Bone marrow (tissue), 2 donors: Measurements from ENCODE around the gene CARM1.
"Not testable (repeated sequence)": the region's sequence is repeated elsewhere in the genome, so short reads cannot be mapped to it uniquely, and the experiment has no call there.

Experiments
- DNase-seq, 2 donors: peaks; one replicate each; lab custom pipeline; 2025; lab: John Stamatoyannopoulos, UW

CARM1 gene

GRCh38 chr19:10928563-10929401, 57.4 kb downstream of the CARM1 start, which contains the start of the genes TIMM29 and YIPF2:
TIMM29 (plus strand) TSS chr19:10928811; CDS start chr19:10928823, 12 bp downstream.
YIPF2 (minus strand) TSS chr19:10928639; CDS start chr19:10928410, 229 bp downstream.
- peak; percentile 69 to 91 for DNase-seq

- DNase-seq, result no peak
Measured at GRCh38 chr19:10929402-10929794, 58.0 kb downstream of the CARM1 start.

GRCh38 chr19:10935371-10936059, 64.2 kb downstream of the CARM1 start:
- no peak for DNase-seq

- DNase-seq, result peak in 1 of 2 donors; percentile 65
Measured at GRCh38 chr19:10936661-10937084, 65.3 kb downstream of the CARM1 start.

- not testable (repeated sequence) for DNase-seq
Measured at GRCh38 chr19:10941649-10942048, 70.3 kb downstream of the CARM1 start.

- not testable (repeated sequence) for DNase-seq
Measured at GRCh38 chr19:10943412-10943811, 72.1 kb downstream of the CARM1 start.

- DNase-seq, result no peak
Measured at GRCh38 chr19:10945264-10945663, 73.9 kb downstream of the CARM1 start.

- no peak for DNase-seq
Measured at GRCh38 chr19:10946958-10947657, 75.8 kb downstream of the CARM1 start.

GRCh38 chr19:10952809-10953208, 81.5 kb downstream of the CARM1 start:
- DNase-seq, result no peak

- DNase-seq, result not testable (repeated sequence)
Measured at GRCh38 chr19:10959277-10959968, 88.1 kb downstream of the CARM1 start.

GRCh38 chr19:10960314-10961072, 89.1 kb downstream of the CARM1 start, which contains the start of gene SMARCA4:
SMARCA4 (plus strand) TSS chr19:10961030; CDS start chr19:10984152, 23,122 bp downstream.
- peak; percentile 80 to 88 for DNase-seq

- DNase-seq, result peak in 1 of 2 donors; percentile 26
Measured at GRCh38 chr19:10961073-10961860, 89.9 kb downstream of the CARM1 start.

- DNase-seq, result no peak
Measured at GRCh38 chr19:10962863-10963262, 91.5 kb downstream of the CARM1 start.

GRCh38 chr19:10963865-10964264, 92.5 kb downstream of the CARM1 start:
- DNase-seq, result no peak

GRCh38 chr19:10964903-10965302, 93.5 kb downstream of the CARM1 start:
- no peak for DNase-seq

GRCh38 chr19:10965398-10965797, 94.0 kb downstream of the CARM1 start:
- DNase-seq, result no peak

- DNase-seq, result no peak
Measured at GRCh38 chr19:10966809-10967208, 95.5 kb downstream of the CARM1 start.

- DNase-seq, result no peak
Measured at GRCh38 chr19:10968527-10969135, 97.3 kb downstream of the CARM1 start.

GRCh38 chr19:10971107-10971726, 99.9 kb downstream of the CARM1 start:
- no peak for DNase-seq
